Bone marrow (tissue), 2 donors: ENCODE measurements around the gene PROP1.
"Not testable (repeated sequence)": the region's sequence is repeated elsewhere in the genome, so short reads cannot be mapped to it uniquely, and the experiment has no call there.

ENCODE experiments used
- DNase-seq, 2 donors: peaks; one replicate each; lab custom pipeline; 2025; lab: John Stamatoyannopoulos, UW

The PROP1 gene

GRCh38 chr5:177945145-177945544 is 50.9 kb downstream of the PROP1 start:
- DNase-seq, result not testable (repeated sequence)

- not testable (repeated sequence) for DNase-seq
Observed at GRCh38 chr5:177943805-177944736, 52.0 kb downstream of the PROP1 start.

- not testable (repeated sequence) for DNase-seq
Observed at GRCh38 chr5:177942896-177943295, 53.1 kb downstream of the PROP1 start.
